Hematopoietic multipotent progenitor cell treated with erythropoietin and hydrocortisone succinate and interleukin-3 and kit ligand, for 15 days (in vitro differentiated cells): ENCODE data around the gene MANSC4.
"Not testable (repeated sequence)": the region's sequence is repeated elsewhere in the genome, so short reads cannot be mapped to it uniquely, and the experiment has no call there.

Source experiments
- DNase-seq: peaks from one replicate; pipeline ENCODE4 v3.0.0-alpha.2; 2015; ENCODE audit warnings: low spot score

MANSC4 gene

DNA sequence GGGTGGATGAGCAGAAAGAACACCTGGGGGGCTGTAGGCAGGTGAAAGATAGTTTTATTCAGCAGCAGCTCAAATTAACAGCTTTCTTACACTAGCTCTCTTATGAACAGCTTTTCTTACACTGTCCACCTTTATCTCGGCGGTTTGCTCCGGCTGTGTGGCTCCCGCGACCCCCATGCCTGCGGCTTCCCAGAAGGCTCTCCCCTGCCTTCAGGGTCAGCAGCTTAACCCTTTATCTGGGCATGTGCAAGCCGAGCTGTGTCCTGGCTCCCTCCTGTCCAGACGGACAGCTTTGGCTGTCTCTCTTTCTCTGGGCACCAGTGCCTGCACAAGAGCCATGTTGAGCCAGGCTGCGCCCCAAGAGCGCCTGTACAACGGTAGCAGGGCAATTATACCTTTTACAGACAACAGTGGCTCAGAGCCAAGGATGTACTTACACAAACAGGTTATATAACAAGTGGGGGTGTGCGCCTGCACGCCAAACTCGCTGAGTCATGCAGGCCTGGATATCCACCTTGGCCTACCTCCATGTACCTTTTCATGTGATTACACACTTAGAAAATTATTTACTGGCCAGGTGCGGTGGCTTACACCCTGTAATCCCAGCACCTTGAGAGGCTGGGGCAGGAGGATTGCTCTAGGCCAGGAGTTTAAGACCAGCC is 28.5 kb downstream of the MANSC4 start:
- no peak for DNase-seq

- DNase-seq, result no peak
Observed at GRCh38 chr12:27747111-27747820, 32.8 kb downstream of the MANSC4 start.

GRCh38 chr12:27745734-27746133 is 34.3 kb downstream of the MANSC4 start:
- DNase-seq, result not testable (repeated sequence)

DNA sequence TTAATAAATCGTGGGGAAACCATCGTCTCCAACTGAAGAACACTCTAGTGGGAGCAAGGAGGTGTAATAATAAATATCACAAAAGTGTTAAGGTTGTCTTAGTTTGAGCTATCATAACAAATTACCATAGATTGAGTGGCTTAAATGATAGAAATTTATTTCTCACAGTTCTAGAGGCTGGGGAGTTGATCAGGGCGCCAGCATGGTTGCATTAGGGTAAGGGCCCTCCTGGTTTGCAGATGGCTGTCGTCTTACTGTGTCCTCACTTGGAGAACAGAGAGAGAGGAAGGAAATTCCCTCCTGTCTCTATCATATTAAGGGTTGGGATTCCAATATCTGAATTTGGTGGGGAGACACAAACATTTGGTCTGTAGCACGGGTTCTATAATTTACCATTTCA is 36.4 kb downstream of the MANSC4 start:
- DNase-seq, result no peak

DNA sequence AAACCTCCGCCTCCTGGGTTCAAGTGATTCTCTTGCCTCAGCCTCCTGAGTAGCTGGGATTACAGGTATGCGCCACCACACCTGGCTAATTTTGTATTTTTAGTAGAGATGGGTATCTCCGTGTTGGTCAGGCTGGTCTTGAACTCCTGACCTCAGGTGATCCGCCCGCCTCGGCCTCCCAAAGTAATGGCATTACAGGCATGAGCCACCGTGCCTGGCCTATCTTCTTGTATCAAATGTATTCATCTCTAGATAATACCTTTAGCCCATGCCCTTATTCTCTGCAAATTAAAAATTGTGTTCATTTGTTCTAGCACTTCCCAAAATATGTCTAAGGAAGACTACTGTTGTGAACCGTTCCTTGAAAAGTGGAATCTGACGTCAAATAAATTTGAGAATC is 45.7 kb downstream of the MANSC4 start:
- DNase-seq, result not testable (repeated sequence)

- DNase-seq, result no peak
Observed at GRCh38 chr12:27733791-27734190, 46.2 kb downstream of the MANSC4 start.

- peak; percentile 37 for DNase-seq
Observed at GRCh38 chr12:27733052-27733656, 46.9 kb downstream of the MANSC4 start.

DNA sequence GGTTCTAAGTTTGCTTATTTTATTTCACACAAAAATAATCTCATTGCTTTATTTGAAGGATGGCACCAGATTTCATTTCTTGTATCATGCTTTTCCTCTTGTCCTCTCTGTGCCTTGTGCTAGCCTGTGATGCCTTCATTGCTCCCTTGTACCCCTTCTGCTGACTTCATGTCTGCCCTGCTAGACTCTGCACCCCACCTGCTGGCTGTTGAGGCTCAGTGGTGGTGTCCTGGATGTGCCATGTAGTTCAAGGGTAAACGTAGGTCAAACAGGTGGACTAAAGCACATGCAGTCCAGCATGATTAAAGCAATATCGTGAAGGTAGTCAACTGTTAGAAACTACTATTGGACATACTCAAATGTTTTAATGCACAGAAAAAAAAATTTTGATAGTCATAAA is 47.8 kb downstream of the MANSC4 start:
- no peak for DNase-seq

- DNase-seq, result no peak
Observed at GRCh38 chr12:27730097-27730588, 49.9 kb downstream of the MANSC4 start.

DNA sequence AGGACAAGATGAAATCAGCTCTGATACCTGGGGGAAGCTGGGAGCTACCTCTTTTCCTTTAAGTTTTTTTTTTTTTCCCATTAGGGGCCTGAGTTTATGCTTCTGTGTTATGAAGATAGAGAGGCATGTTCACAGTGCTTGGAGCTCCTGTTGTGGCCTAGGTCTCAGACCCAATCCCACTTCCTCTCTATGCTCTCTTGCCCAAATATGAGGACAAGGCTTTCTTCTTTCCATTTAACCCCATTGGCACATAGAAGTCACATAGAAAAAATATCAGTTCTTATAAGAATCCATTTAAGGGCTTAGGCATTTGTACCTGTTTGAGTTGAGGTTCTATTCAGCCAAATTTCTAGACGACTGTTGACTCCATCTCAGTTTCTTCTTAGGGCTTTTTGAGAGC is 56.8 kb downstream of the MANSC4 start:
- DNase-seq, result no peak
